ENCODE measurements around the gene EHBP1L1.

DNA sequence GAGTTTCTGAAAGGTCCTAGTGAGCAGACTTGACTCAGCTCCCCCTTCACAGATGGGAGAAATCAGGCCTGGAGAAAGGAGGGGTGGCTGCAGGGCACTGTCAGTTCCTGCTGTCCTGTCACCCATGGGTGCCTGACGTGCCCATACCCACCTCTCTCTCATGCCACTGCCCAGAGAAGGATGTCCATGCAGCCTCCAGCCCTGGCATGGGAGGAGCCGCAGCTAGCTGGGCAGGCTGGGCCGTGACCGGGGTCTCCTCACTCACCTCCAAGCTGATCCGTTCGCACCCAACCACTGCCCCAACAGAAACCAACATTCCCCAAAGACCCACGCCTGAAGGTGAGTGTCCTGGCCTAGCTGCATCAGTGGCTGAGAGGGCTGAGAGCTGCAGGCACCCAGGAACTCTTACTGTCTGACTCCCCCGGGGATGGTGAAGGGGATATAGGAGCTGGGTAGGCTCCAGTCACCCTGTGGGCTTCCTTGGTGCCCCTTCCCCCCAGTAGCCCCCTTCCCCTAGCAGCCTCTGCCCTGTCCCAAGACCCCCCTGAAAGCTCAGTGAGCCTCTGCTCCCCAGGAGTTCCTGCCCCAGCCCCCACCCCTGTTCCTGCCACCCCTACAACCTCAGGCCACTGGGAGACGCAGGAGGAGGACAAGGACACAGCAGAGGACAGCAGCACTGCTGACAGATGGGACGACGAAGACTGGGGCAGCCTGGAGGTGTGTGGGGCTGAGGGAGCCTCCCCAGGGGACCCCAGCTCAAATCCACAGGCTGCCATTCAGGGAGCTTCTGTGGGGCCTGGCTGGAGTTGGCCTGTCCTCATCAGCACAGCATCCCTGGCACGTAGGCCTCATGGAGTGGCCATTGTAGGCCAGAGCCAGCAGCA is 39.2 kb upstream of the EHBP1L1 start:
- TF ChIP-seq, protein P1, sequence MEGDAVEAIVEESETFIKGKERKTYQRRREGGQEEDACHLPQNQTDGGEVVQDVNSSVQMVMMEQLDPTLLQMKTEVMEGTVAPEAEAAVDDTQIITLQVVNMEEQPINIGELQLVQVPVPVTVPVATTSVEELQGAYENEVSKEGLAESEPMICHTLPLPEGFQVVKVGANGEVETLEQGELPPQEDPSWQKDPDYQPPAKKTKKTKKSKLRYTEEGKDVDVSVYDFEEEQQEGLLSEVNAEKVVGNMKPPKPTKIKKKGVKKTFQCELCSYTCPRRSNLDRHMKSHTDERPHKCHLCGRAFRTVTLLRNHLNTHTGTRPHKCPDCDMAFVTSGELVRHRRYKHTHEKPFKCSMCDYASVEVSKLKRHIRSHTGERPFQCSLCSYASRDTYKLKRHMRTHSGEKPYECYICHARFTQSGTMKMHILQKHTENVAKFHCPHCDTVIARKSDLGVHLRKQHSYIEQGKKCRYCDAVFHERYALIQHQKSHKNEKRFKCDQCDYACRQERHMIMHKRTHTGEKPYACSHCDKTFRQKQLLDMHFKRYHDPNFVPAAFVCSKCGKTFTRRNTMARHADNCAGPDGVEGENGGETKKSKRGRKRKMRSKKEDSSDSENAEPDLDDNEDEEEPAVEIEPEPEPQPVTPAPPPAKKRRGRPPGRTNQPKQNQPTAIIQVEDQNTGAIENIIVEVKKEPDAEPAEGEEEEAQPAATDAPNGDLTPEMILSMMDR (IDR thresholded peaks at IDR 0.05; ENCODE audit: borderline replicate concordance, extremely low read depth, low read length, poor library complexity, severe bottlenecking), result no peak
- TF ChIP-seq EZH2 (IDR thresholded peaks at IDR 0.05; ENCODE audit: borderline replicate concordance, low read depth, low read length, severe bottlenecking), result no peak

Data from DND-41 (cell line).